Heart left ventricle (tissue), 13 donors: Measurements from ENCODE around the gene MAPK8IP1.

Experiments used
- CTCF ChIP-seq, 12 donors: fragments of 200-600 bp; sonication (generic) in 4 of 12; IDR thresholded peaks; one replicate each; pipeline versions ENCODE4 v1.5.0 to v1.8.0; 2018 to 2022; ENCODE audit warnings: antibody characterized with exemption in 12 of 12, mild to moderate bottlenecking in 5 of 12
- POLR2A ChIP-seq, 2 donors: fragments of 450-650 bp; IDR thresholded peaks; one replicate each; pipeline ENCODE4 v1.6.1; 2017; ENCODE audit warnings: antibody characterized with exemption in 2 of 2, mild to moderate bottlenecking in 2 of 2, moderate library complexity in 2 of 2
- donor health status: ischemic (EF 13 %, LVEDD 7.1; RV severe dilation, severe dysfunction).
- donor health status: DM: no; HTN: yes; CAD: no.
- donor health status: DM: no; HTN: no; CAD: no.
- donor health status: ischemic (EF 25% LVEDD 6.9; RV normal size, moderate dysfunction).
- donor health status: ischemic (EF 25% LVEDD 5.7; RV mildly dilated, moderate dysfunction).
- donor health status: ischemic (EF 35%, LVEDD 5.7; RV mildly dilated, moderate dysfunction).
- donor health status: nonischemic (EF 11% LVEDD 7.7; RV severe dilation, severe dysfunction).
- donor health status: DM: yes; HTN: yes; CAD: no.
- donor health status: PGD.
- donor health status: ischemic (EF 29% LVEDD 5.4; RV normal size, mild dysfunction).
- donor health status: nonischemic (EF 23%, LVEDD 6.1; RV moderate dilation, normal function).

GRCh38 chr11:45876401-45876800 lies 9.1 kb upstream of the MAPK8IP1 start:
- no peak for TF ChIP-seq POLR2A (IDR thresholded peaks at IDR 0.05)
- TF ChIP-seq CTCF (IDR thresholded peaks at IDR 0.05), result no peak
